ENCODE data around the gene GPR39.

The GPR39 gene

GRCh38 chr2:132448771-132449170, 32.2 kb downstream of the GPR39 start:
- no peak for DNase-seq

GRCh38 chr2:132449868-132450267, 33.3 kb downstream of the GPR39 start:
- DNase-seq = no peak

GRCh38 chr2:132460781-132461180, 44.2 kb downstream of the GPR39 start:
- DNase-seq = no peak

GRCh38 chr2:132462236-132462635, 45.6 kb downstream of the GPR39 start:
- DNase-seq = no peak

GRCh38 chr2:132463719-132464118, 47.1 kb downstream of the GPR39 start:
- DNase-seq = no peak

- DNase-seq = no peak
These were observed 49.3 kb downstream of the GPR39 start for GRCh38 chr2:132465917-132466316.

GRCh38 chr2:132466428-132467028, 49.9 kb downstream of the GPR39 start:
- DNase-seq = no peak

GRCh38 chr2:132468821-132469675, 52.4 kb downstream of the GPR39 start:
- no peak for DNase-seq

- DNase-seq = no peak
These were observed 54.1 kb downstream of the GPR39 start for GRCh38 chr2:132470746-132471145.

- no peak for DNase-seq
These were observed 56.7 kb downstream of the GPR39 start for GRCh38 chr2:132473174-132473883.

- DNase-seq = no peak
These were observed 59.0 kb downstream of the GPR39 start for GRCh38 chr2:132475615-132476014.

- no peak for DNase-seq
These were observed 60.8 kb downstream of the GPR39 start for GRCh38 chr2:132477436-132477835.

GRCh38 chr2:132477962-132478361, 61.4 kb downstream of the GPR39 start:
- DNase-seq = no peak

- DNase-seq = no peak
These were observed 62.0 kb downstream of the GPR39 start for GRCh38 chr2:132478461-132479105.

- no peak for DNase-seq
These were observed 62.5 kb downstream of the GPR39 start for GRCh38 chr2:132479155-132479554.

- no peak for DNase-seq
These were observed 66.2 kb downstream of the GPR39 start for GRCh38 chr2:132482821-132483220.

GRCh38 chr2:132484144-132484543, 67.5 kb downstream of the GPR39 start:
- DNase-seq = no peak

- no peak for DNase-seq
These were observed 71.9 kb downstream of the GPR39 start for GRCh38 chr2:132488491-132488890.

- no peak for DNase-seq
These were observed 72.5 kb downstream of the GPR39 start for GRCh38 chr2:132489150-132489549.

- DNase-seq = no peak
These were observed 79.3 kb downstream of the GPR39 start for GRCh38 chr2:132495881-132496280.

GRCh38 chr2:132496555-132496954, 80.0 kb downstream of the GPR39 start:
- no peak for DNase-seq

GRCh38 chr2:132497591-132497990, 81.0 kb downstream of the GPR39 start:
- DNase-seq = no peak

GRCh38 chr2:132503701-132504100, 87.1 kb downstream of the GPR39 start:
- DNase-seq = no peak
